Measurements from ENCODE around the gene TEC. TPM values are rescaled to one million over a fixed set of nuclear protein-coding genes. Genes with fewer than 3 reads are reported as not detected.
A peak's percentile ranks its signal among the peaks of the same experiment; 100 is the strongest.
"Not testable (repeated sequence)": the region's sequence is repeated elsewhere in the genome, so short reads cannot be mapped to it uniquely, and the experiment has no call there.

Gene TEC
- total RNA-seq (1 to 10 TPM; 3.7 to 4.2 TPM), polyA plus RNA-seq (under 1 TPM; 0.87 to 0.89 TPM)

DNA sequence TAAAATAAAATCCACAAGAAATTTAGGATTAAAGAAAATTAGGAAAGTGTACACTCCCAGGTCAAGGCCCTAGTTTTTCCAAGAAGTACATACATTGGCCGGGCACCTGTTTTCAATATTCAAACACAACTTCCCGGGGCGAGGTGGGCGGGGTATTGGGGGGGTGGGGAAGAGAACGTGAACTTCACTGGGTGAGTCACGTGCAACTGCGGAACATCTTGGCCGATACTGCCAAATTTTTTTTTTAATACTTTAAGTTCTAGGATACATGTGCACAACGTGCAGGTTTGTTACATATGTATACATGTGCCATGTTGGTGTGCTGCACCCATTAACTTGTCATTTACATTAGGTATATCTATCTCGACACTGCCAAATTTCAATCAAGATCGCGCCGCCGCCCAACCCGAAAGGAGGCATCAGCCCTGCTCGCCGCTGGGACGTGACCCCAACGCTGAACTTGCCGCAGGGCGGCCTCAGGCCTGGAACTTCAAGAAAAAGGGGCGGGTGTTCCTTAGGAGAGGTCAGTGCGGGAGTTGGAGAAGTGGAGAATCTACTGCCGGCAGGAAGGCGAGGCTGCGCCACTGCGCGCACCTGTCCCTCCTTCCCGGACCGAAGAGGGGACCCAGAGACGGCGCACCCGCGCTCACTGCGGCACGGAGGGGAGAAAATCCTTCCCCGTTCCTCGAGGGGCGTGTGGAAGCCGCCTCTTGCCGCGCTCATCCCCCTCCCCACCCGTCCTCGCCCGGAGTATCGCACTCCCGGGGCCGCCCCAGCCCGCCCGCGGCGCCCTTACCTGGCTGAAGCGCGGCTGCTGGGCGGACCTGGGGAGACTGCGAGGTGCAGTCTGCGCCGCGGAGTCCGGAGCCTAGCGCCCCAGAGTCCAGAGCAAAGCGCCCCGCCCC is at the start of gene TEC:
TEC (minus strand) TSS at position 883 of the 905 bp plus-strand sequence. CDS start 41,224 bp downstream, outside the sequence.
- intact Hi-C loops (cut with micrococcal nuclease): loop anchor here (1.0 to 5.0 kb wide), 3 partner anchors 72 to 562 kb away; partner anchors contain the start of genes CNGA1, NIPAL1, OCIAD1 and SLAIN2
- peak; percentile 41 to 56 (median 52) for DNase-seq
- peak within 1 kb of the TSS; percentile 86 to 93 (median 91) for H3K27ac Mint-ChIP-seq
- H3K4me3 Mint-ChIP-seq: peak within 1 kb of the TSS; percentile 95 to 98 (median 96)
- peaks cover 0 to 3% of the 10 kb centered on the region in 2 donors for H3K36me3 Mint-ChIP-seq
- no peaks in the 10 kb centered on the region for H3K27me3 ChIP-seq (ENCODE audit: insufficient read depth, low read length)
- POLR2A ChIA-PET (ENCODE audit: partially characterized antibody): no interaction called here
- H3K9me3 Mint-ChIP-seq: no peaks in the 10 kb centered on the region
- CTCF ChIA-PET (ENCODE audit: partially characterized antibody): no interaction called here
- peak within 1 kb of the TSS; percentile 48 for H3K27ac ChIP-seq (ENCODE audit: low read depth, low read length)
- no peaks in the 10 kb centered on the region for H3K27me3 Mint-ChIP-seq
- no peaks in the 10 kb centered on the region for H3K36me3 ChIP-seq (ENCODE audit: insufficient read depth, low read length)
- H3K9me3 ChIP-seq (ENCODE audit: control insufficient read depth in 1 of 2, low read length in 2 of 2): no peaks in the 10 kb centered on the region
- peaks cover 9 to 24% (median 10%) of the 10 kb centered on the region in 4 donors for H3K4me1 Mint-ChIP-seq
- H3K4me1 ChIP-seq (ENCODE audit: insufficient read depth, low read length): peaks cover 14% of the 10 kb centered on the region
- peak within 1 kb of the TSS; percentile 59 to 82 for H3K4me3 ChIP-seq (ENCODE audit: low read length in 2 of 2)

DNA sequence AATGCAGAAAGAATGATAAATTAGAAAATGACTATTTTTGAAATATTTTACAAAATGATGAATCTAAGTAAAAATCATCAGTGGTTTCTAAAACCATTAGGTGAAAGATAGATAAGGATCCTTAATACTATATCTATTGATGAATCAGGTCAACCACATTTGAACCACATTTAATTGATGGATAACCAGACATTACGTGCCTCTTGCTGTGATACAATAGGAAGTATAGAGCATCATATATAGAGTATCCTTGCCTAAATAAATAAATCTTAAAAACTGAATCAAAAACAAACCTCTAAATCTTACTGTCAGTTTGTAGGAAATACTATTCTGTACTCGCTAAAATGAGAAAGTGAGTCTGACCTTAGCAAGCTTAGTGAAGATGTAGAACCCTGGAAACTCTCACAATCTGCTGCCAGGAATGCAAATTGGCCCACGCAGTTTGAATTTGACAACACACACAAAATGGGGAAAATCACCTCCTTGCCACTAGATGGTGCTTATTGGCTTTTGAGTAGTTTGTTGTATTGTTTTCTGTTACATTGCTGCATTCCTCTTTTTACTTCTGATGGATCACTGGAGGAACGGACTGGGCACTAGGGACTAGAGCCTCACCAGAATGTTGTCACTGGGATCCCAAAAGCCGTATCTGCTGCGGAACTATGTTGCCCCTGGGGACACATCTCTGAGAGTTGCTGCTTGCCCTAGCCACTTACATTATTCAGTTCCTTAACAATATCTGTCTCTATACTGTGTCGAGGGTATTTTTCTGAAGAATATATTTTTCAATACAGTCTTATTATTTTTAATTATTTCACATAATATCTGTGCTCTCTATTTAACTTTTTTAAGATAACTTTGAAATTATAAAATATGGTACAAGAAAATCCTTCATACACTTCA is 46.3 kb upstream of the TEC start:
- no peaks in the 10 kb centered on the region for H3K9me3 ChIP-seq (ENCODE audit: control insufficient read depth in 1 of 2, low read length in 2 of 2)
- POLR2A ChIA-PET (ENCODE audit: partially characterized antibody): no interaction called here
- DNase-seq: peak; percentile 36 to 43 (median 41)
- CTCF ChIA-PET (ENCODE audit: partially characterized antibody): interaction anchor here (0.9 to 1.4 kb wide), 4 partner anchors 13 to 230 kb away, joined by 3 read pairs; no protein-coding TSS in a partner anchor
- no peak overlapping the region for H3K27ac Mint-ChIP-seq
- H3K36me3 ChIP-seq (ENCODE audit: insufficient read depth, low read length): no peaks in the 10 kb centered on the region
- H3K36me3 Mint-ChIP-seq: no peaks in the 10 kb centered on the region
- no peaks in the 10 kb centered on the region for H3K9me3 Mint-ChIP-seq
- no peaks in the 10 kb centered on the region for H3K4me1 ChIP-seq (ENCODE audit: insufficient read depth, low read length)
- H3K27ac ChIP-seq (ENCODE audit: low read depth, low read length): no peak overlapping the region
- no peaks in the 10 kb centered on the region for H3K4me1 Mint-ChIP-seq
- intact Hi-C loops (cut with micrococcal nuclease): loop anchor here (1.0 to 5.0 kb wide), 4 partner anchors 24 to 647 kb away; no protein-coding TSS in a partner anchor
- H3K27me3 Mint-ChIP-seq: no peaks in the 10 kb centered on the region
- H3K27me3 ChIP-seq (ENCODE audit: insufficient read depth, low read length): no peaks in the 10 kb centered on the region
- H3K4me3 Mint-ChIP-seq: no peak overlapping the region
- H3K4me3 ChIP-seq (ENCODE audit: low read length in 2 of 2): no peak overlapping the region

DNA sequence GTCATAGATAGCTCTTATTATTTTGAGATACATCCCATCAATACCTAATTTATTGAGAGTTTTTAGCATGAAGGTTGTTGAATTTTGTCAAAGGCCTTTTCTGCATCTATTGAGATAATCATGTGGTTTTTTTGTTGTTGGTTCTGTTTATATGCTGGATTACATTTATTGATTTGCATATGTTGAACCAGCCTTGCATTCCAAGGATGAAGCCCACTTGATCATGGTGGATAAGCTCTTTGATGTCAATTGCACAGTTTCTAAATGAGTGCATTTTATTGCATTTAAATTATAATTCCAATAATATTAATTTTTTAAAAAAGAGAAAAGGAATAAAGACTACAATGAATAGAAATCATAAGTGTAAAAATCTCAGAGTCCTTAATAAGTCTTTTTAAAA is 45.1 kb upstream of the TEC start:
- H3K36me3 Mint-ChIP-seq; H3K27ac Mint-ChIP-seq; H3K4me1 ChIP-seq (ENCODE audit: insufficient read depth, low read length); DNase-seq; H3K36me3 ChIP-seq (ENCODE audit: insufficient read depth, low read length); H3K4me1 Mint-ChIP-seq; H3K4me3 Mint-ChIP-seq; H3K9me3 ChIP-seq (ENCODE audit: control insufficient read depth in 1 of 2, low read length in 2 of 2); H3K27me3 ChIP-seq (ENCODE audit: insufficient read depth, low read length); H3K4me3 ChIP-seq (ENCODE audit: low read length in 2 of 2); POLR2A ChIA-PET (ENCODE audit: partially characterized antibody); H3K9me3 Mint-ChIP-seq; H3K27me3 Mint-ChIP-seq; H3K27ac ChIP-seq (ENCODE audit: low read depth, low read length): not testable (repeated sequence)
- intact Hi-C loops (cut with micrococcal nuclease): loop anchor here (5.0 kb wide), 1 partner anchor 68 kb away; no protein-coding TSS in a partner anchor
- CTCF ChIA-PET (ENCODE audit: partially characterized antibody): interaction anchor here (1.0 to 1.4 kb wide), 2 partner anchors 29 to 232 kb away, joined by 3 to 5 read pairs; no protein-coding TSS in a partner anchor

DNA sequence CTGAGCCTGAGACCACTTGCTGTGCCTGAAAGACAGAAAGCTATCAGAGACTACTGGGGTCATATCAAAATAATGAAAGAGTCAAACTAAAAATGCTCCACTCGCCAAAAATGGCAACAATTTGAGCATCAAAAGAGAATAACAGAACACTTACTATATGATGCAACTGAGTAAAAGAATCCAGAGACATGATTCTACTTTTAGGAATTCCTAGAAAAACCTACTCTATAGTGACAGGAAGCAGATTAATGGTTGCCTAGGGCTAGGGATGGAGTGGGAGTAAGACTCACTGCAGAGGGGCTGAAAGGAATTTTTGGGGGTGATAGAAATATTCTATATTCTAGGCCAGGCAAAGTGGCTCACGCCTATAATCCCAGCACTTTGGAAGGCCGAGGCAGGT is 42.3 kb upstream of the TEC start:
- intact Hi-C loops (cut with micrococcal nuclease): no loop called here
- Histone ChIP-seq H3K27ac (ENCODE audit: low read depth, low read length) (no peak overlapping the region), H3K4me1 (ENCODE audit: insufficient read depth, low read length) (no peaks in the 10 kb centered on the region), H3K36me3 (ENCODE audit: insufficient read depth, low read length) (no peaks in the 10 kb centered on the region), H3K9me3 (ENCODE audit: control insufficient read depth in 1 of 2, low read length in 2 of 2) (no peaks in the 10 kb centered on the region), H3K27me3 (ENCODE audit: insufficient read depth, low read length) (no peaks in the 10 kb centered on the region), H3K4me3 (ENCODE audit: low read length in 2 of 2) (no peak overlapping the region)
- Mint-ChIP-seq H3K4me3 (no peak overlapping the region), H3K36me3 (no peaks in the 10 kb centered on the region), H3K4me1 (no peaks in the 10 kb centered on the region), H3K9me3 (no peaks in the 10 kb centered on the region), H3K27me3 (no peaks in the 10 kb centered on the region), H3K27ac (no peak overlapping the region)
- CTCF ChIA-PET (ENCODE audit: partially characterized antibody): interaction anchor here (0.6 to 1.3 kb wide), 3 partner anchors 21 to 58 kb away, joined by 4 to 6 read pairs (median 6); partner anchors contain the start of gene SLAIN2
- POLR2A ChIA-PET (ENCODE audit: partially characterized antibody): no interaction called here
- no peak for DNase-seq

DNA sequence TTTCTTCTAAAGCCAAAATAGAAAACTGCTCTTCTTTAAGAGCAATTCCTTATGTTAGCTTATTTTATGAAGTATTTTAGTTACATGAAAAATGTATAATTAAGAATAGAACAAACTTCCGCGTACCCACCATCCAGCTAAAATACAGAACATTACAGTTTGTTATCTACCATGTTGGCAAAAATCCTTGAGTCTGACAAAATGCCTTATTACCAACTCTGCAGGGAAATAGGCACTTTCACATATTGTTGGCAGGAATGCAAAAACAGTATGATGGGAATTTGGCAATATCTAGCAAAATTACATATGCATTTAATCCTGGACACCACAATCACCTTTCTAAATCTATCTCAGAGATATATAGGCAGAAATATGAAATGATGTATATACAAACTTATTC is 39.3 kb upstream of the TEC start:
- Histone ChIP-seq H3K36me3 (ENCODE audit: insufficient read depth, low read length) (no peaks in the 10 kb centered on the region), H3K4me1 (ENCODE audit: insufficient read depth, low read length) (no peaks in the 10 kb centered on the region), H3K9me3 (ENCODE audit: control insufficient read depth in 1 of 2, low read length in 2 of 2) (no peaks in the 10 kb centered on the region), H3K27me3 (ENCODE audit: insufficient read depth, low read length) (no peaks in the 10 kb centered on the region), H3K27ac (ENCODE audit: low read depth, low read length) (no peak overlapping the region), H3K4me3 (ENCODE audit: low read length in 2 of 2) (no peak overlapping the region)
- Mint-ChIP-seq H3K36me3 (no peaks in the 10 kb centered on the region), H3K4me3 (no peak overlapping the region), H3K27me3 (no peaks in the 10 kb centered on the region), H3K27ac (no peak overlapping the region), H3K9me3 (no peaks in the 10 kb centered on the region), H3K4me1 (peaks cover 0 to 1% (median 0%) of the 10 kb centered on the region in 4 donors)
- ChIA-PET CTCF (ENCODE audit: partially characterized antibody) (no interaction called here), POLR2A (ENCODE audit: partially characterized antibody) (no interaction called here)
- intact Hi-C loops (cut with micrococcal nuclease): no loop called here
- DNase-seq: no peak

DNA sequence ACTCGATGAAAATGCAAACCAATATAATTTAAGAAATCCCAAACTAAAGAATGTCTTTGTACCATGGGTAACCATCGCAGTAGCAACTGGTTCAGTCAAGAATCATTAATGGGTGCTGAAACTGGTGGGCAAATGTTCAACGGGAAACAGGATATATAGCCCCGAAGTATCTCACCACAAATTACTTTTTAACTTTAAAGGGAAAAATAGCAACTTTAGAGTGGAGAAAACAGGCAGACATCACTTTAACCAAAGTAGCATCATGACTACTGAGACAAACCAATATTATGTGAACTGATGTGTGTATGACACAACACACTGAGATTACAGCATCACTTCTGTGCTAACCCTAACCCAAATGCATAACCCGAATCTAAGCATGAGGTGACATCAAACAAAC is 37.9 kb upstream of the TEC start:
- no peaks in the 10 kb centered on the region for H3K36me3 ChIP-seq (ENCODE audit: insufficient read depth, low read length)
- DNase-seq: no peak
- no peaks in the 10 kb centered on the region for H3K9me3 ChIP-seq (ENCODE audit: control insufficient read depth in 1 of 2, low read length in 2 of 2)
- Mint-ChIP-seq H3K36me3 (no peaks in the 10 kb centered on the region), H3K27me3 (peaks cover 3 to 6% of the 10 kb centered on the region in 2 donors), H3K4me1 (peaks cover 0 to 1% (median 0%) of the 10 kb centered on the region in 4 donors), H3K4me3 (no peak overlapping the region), H3K27ac (peak overlapping the region in 1 of 7 donors; percentile 3), H3K9me3 (peaks cover 0 to 2% (median 0%) of the 10 kb centered on the region in 8 donors)
- ChIA-PET POLR2A (ENCODE audit: partially characterized antibody) (no interaction called here), CTCF (ENCODE audit: partially characterized antibody) (no interaction called here)
- no peak overlapping the region for H3K4me3 ChIP-seq (ENCODE audit: low read length in 2 of 2)
- intact Hi-C loops (cut with micrococcal nuclease): no loop called here
- H3K27ac ChIP-seq (ENCODE audit: low read depth, low read length): no peak overlapping the region
- H3K27me3 ChIP-seq (ENCODE audit: insufficient read depth, low read length): no peaks in the 10 kb centered on the region
- no peaks in the 10 kb centered on the region for H3K4me1 ChIP-seq (ENCODE audit: insufficient read depth, low read length)

DNA sequence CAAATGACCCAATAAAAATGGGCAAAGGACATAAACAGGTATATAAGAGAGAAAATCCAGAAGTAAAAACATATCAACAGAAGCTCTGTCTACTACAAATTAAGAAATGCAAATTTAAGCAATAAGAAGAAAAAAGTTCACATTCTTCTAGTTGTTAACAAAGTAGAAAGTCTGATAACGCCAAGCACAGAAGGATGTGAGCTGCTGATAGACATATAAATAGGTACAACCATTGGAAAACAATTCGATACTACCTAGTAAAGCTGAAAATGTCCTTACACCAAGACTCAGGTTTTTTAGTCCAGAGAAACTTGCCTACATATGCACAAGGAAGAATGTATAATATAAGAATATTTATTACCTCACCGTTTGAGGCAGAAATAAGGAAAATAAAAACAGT is 35.9 kb upstream of the TEC start:
- no peak overlapping the region for H3K27ac Mint-ChIP-seq
- peaks cover 7 to 12% of the 10 kb centered on the region in 2 donors for H3K27me3 Mint-ChIP-seq
- intact Hi-C loops (cut with micrococcal nuclease): no loop called here
- no peaks in the 10 kb centered on the region for H3K36me3 Mint-ChIP-seq
- ChIA-PET CTCF (ENCODE audit: partially characterized antibody) (no interaction called here), POLR2A (ENCODE audit: partially characterized antibody) (no interaction called here)
- Histone ChIP-seq H3K4me1 (ENCODE audit: insufficient read depth, low read length) (no peaks in the 10 kb centered on the region), H3K4me3 (ENCODE audit: low read length in 2 of 2) (no peak overlapping the region), H3K36me3 (ENCODE audit: insufficient read depth, low read length) (no peaks in the 10 kb centered on the region), H3K9me3 (ENCODE audit: control insufficient read depth in 1 of 2, low read length in 2 of 2) (no peaks in the 10 kb centered on the region), H3K27me3 (ENCODE audit: insufficient read depth, low read length) (no peaks in the 10 kb centered on the region), H3K27ac (ENCODE audit: low read depth, low read length) (no peak overlapping the region)
- no peak for DNase-seq
- no peak overlapping the region for H3K4me3 Mint-ChIP-seq
- H3K9me3 Mint-ChIP-seq: peaks cover 0 to 2% (median 0%) of the 10 kb centered on the region in 8 donors
- peaks cover 0 to 1% (median 0%) of the 10 kb centered on the region in 4 donors for H3K4me1 Mint-ChIP-seq

All from CD4-positive, alpha-beta memory T cell (primary cell).